Ectodermal cell (in vitro differentiated cells): ENCODE results near the gene KIF16B.

Experiments
- H3K27ac ChIP-seq: 2 replicates; pipeline ENCODE4 v1.7.0; 2013; ENCODE audit warnings: mild to moderate bottlenecking, low read depth, low read length; ENCODE audit not compliant: insufficient read depth, poor library complexity, severe bottlenecking
- H3K27me3 ChIP-seq: 2 replicates; pipeline ENCODE4 v1.7.0; 2013; ENCODE audit warnings: mild to moderate bottlenecking, low read length; ENCODE audit not compliant: insufficient read depth, control insufficient read depth, poor library complexity, severe bottlenecking
- H3K36me3 ChIP-seq: one replicate; pipeline ENCODE4 v1.7.0; 2013; ENCODE audit warnings: low read length; ENCODE audit not compliant: control insufficient read depth, insufficient read depth
- H3K4me1 ChIP-seq: one replicate; pipeline ENCODE4 v1.7.0; 2013; ENCODE audit warnings: low read length; ENCODE audit not compliant: control insufficient read depth, insufficient read depth
- H3K4me3 ChIP-seq: 2 replicates; pipeline ENCODE4 v1.7.0; 2013; ENCODE audit warnings: low read depth, low read length, control low read depth; ENCODE audit not compliant: insufficient read depth
- H3K9me3 ChIP-seq: 2 replicates; pipeline ENCODE4 v1.7.0; 2013; ENCODE audit warnings: mild to moderate bottlenecking, low read length, moderate library complexity; ENCODE audit not compliant: control insufficient read depth
- WGBS, 2 experiments: methylation state at CpG; one replicate each; pipeline ENCODE4 v1.1.7; 2013; ENCODE audit warnings: missing lambda C conversion rate in 2 of 2; 5-methylcytosine and 5-hydroxymethylcytosine counted together

KIF16B gene

DNA sequence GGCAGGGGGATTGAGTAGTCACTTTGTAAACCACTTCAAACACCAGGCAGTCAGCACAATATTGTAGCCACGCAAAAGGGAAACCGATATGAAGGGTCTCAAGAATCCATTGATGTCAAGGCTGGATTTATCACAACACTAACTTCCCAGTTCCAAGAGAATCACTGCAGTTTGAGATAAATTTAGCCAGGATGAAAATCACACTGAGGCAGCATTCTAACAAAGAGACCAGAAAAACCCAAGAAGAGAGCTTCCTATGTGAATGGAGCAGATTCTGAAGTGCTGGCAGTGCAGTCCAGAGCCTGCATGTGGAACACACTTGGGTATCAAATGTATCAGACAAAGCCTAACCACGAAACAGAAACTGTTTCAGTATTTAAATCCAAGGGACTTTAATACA is 84.6 kb downstream of the KIF16B start:
- H3K4me3 ChIP-seq: no peak overlapping the region
- 89 to 98% methylated on average over 3 of the region's 3 CpGs for WGBS, 2 experiments
- H3K9me3 ChIP-seq: no peaks in the 10 kb centered on the region
- H3K36me3 ChIP-seq: no peaks in the 10 kb centered on the region
- no peak overlapping the region for H3K27ac ChIP-seq
- H3K27me3 ChIP-seq: no peaks in the 10 kb centered on the region
- H3K4me1 ChIP-seq: no peaks in the 10 kb centered on the region

DNA sequence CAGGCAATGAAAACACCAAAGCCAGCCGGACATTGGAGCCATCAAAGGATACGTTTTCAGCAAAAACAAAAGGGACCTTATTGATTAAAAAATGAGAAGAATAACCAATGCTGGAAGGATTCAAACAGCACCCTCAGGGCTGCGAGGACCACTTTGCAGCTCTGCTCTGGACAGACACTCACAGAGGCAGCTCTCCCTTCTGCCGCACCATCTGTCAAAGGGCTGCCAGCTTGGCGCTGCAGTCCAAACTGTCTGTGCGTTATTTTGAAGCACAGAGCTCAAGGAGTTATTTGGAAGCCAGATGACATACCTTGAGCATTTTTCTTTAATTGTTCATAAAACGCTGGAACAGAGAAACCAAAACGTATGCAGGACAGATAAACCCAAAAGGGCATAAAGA is 85.2 kb downstream of the KIF16B start:
- H3K27me3 ChIP-seq: no peaks in the 10 kb centered on the region
- H3K9me3 ChIP-seq: no peaks in the 10 kb centered on the region
- 94% methylated on average over 8 of the region's 8 CpGs for WGBS, 2 experiments
- H3K4me3 ChIP-seq: no peak overlapping the region
- no peaks in the 10 kb centered on the region for H3K4me1 ChIP-seq
- H3K27ac ChIP-seq: no peak overlapping the region
- no peaks in the 10 kb centered on the region for H3K36me3 ChIP-seq

- Histone ChIP-seq H3K4me1 (no peaks in the 10 kb centered on the region), H3K9me3 (no peaks in the 10 kb centered on the region), H3K36me3 (no peaks in the 10 kb centered on the region), H3K27me3 (no peaks in the 10 kb centered on the region), H3K4me3 (no peak overlapping the region), H3K27ac (no peak overlapping the region)
- WGBS, 2 experiments: 89 to 94% methylated on average over 6 of the region's 6 CpGs
Measured at GRCh38 chr20:16486532-16486931, 86.7 kb downstream of the KIF16B start.

- H3K4me3 ChIP-seq: no peak overlapping the region
- no peak overlapping the region for H3K27ac ChIP-seq
- H3K27me3 ChIP-seq: no peaks in the 10 kb centered on the region
- H3K9me3 ChIP-seq: no peaks in the 10 kb centered on the region
- 100% methylated on average over 1 of the region's 1 CpG; no CpG with 5 or more reads in 1 of the 2 experiments for WGBS, 2 experiments
- H3K36me3 ChIP-seq: no peaks in the 10 kb centered on the region
- no peaks in the 10 kb centered on the region for H3K4me1 ChIP-seq
Measured at GRCh38 chr20:16485401-16485800, 87.8 kb downstream of the KIF16B start.

- H3K36me3 ChIP-seq: no peaks in the 10 kb centered on the region
- no peaks in the 10 kb centered on the region for H3K4me1 ChIP-seq
- WGBS, 2 experiments: 96 to 99% methylated on average over 1 to 2 of the region's 2 CpGs
- H3K4me3 ChIP-seq: no peak overlapping the region
- H3K27ac ChIP-seq: no peak overlapping the region
- H3K9me3 ChIP-seq: no peaks in the 10 kb centered on the region
- no peaks in the 10 kb centered on the region for H3K27me3 ChIP-seq
Measured at GRCh38 chr20:16483024-16483423, 90.2 kb downstream of the KIF16B start.

DNA sequence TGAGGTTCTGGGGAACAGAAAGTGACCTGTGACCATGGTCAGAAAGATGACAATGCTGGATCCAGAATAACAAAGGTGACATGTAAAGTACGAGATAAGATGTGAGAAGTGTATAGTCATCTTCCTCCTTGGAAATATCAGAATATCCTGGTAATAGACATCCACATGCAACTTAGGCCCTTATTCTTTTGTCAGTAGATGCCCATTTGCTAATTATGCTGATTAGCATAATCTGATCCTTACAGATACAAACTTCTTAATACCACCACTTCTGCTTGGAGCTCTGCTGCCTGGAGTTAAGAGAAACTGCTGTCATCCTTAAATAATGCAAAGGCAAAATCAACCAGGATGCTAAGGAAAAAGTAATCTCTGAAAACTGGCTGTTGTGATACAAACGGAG is 91.3 kb downstream of the KIF16B start:
- WGBS, 2 experiments: 86 to 92% methylated on average over 2 of the region's 2 CpGs
- no peak overlapping the region for H3K4me3 ChIP-seq
- H3K27ac ChIP-seq: no peak overlapping the region
- H3K27me3 ChIP-seq: no peaks in the 10 kb centered on the region
- no peaks in the 10 kb centered on the region for H3K9me3 ChIP-seq
- H3K4me1 ChIP-seq: no peaks in the 10 kb centered on the region
- H3K36me3 ChIP-seq: no peaks in the 10 kb centered on the region

DNA sequence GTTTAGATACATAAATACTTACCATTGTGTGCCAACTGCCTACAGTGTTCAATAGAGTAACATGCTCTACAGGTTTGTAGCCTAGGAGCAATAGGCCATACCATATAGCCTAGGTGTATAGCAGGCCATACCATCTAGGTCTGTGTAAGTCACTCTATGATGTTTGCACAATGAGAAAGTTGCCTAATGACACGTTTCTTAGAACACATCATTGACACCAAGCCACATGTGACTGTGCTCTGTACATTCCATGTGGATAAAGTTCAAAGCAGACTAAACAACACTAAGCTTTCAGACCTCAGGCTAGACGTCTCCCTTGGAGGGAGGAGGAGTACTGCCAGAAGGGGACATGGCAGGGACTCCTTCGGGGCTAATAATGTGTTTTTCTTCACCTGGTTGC is 93.6 kb downstream of the KIF16B start:
- Histone ChIP-seq H3K4me1 (no peaks in the 10 kb centered on the region), H3K36me3 (no peaks in the 10 kb centered on the region), H3K4me3 (no peak overlapping the region), H3K9me3 (no peaks in the 10 kb centered on the region), H3K27ac (no peak overlapping the region), H3K27me3 (no peaks in the 10 kb centered on the region)
- 90 to 95% methylated on average over 3 of the region's 3 CpGs for WGBS, 2 experiments

DNA sequence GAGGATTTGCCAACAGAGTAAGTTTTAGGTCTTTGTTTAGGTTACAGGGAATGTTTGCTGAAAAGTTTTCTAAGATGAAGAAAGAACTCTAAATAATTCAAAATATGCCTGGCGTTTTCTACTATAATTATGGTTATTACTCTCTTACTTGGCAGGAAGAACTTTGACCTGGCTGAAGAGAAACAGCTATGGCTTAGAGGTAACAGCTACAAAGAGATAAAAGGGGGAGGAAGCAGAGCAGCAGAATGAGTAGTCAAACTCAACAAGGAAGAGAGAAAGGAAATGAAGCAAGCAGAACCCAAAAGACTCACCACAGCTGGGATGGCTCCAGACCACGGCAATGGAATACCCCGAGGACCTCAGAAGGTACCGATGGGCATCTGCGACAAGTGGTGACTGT is 95.6 kb downstream of the KIF16B start:
- WGBS, 2 experiments: 94 to 98% methylated on average over 5 of the region's 5 CpGs
- Histone ChIP-seq H3K9me3 (no peaks in the 10 kb centered on the region), H3K4me1 (no peaks in the 10 kb centered on the region), H3K27ac (no peak overlapping the region), H3K36me3 (no peaks in the 10 kb centered on the region), H3K27me3 (no peaks in the 10 kb centered on the region), H3K4me3 (no peak overlapping the region)

- no peak overlapping the region for H3K27ac ChIP-seq
- no peaks in the 10 kb centered on the region for H3K4me1 ChIP-seq
- 26 to 33% methylated on average over 2 to 3 of the region's 3 CpGs for WGBS, 2 experiments
- H3K36me3 ChIP-seq: no peaks in the 10 kb centered on the region
- no peaks in the 10 kb centered on the region for H3K9me3 ChIP-seq
- H3K27me3 ChIP-seq: no peaks in the 10 kb centered on the region
- no peak overlapping the region for H3K4me3 ChIP-seq
Measured at GRCh38 chr20:16476032-16476431, 97.2 kb downstream of the KIF16B start.

- Histone ChIP-seq H3K4me3 (no peak overlapping the region), H3K9me3 (no peaks in the 10 kb centered on the region), H3K36me3 (no peaks in the 10 kb centered on the region), H3K27me3 (no peaks in the 10 kb centered on the region), H3K4me1 (no peaks in the 10 kb centered on the region), H3K27ac (no peak overlapping the region)
- WGBS, 2 experiments: 93 to 95% methylated on average over 5 to 6 of the region's 6 CpGs
Measured at GRCh38 chr20:16475225-16475624, 98.0 kb downstream of the KIF16B start.

- Histone ChIP-seq H3K36me3 (peaks cover 5% of the 10 kb centered on the region), H3K4me3 (no peak overlapping the region), H3K27ac (no peak overlapping the region), H3K4me1 (no peaks in the 10 kb centered on the region), H3K27me3 (no peaks in the 10 kb centered on the region), H3K9me3 (no peaks in the 10 kb centered on the region)
- 91 to 97% methylated on average over 1 to 2 of the region's 2 CpGs for WGBS, 2 experiments
Measured at GRCh38 chr20:16474363-16474762, 98.9 kb downstream of the KIF16B start.
